Limb (tissue), 2 donors: Measurements from ENCODE around the gene SI.
"Not testable (repeated sequence)": the region's sequence is repeated elsewhere in the genome, so short reads cannot be mapped to it uniquely, and the experiment has no call there.

Source experiments
- DNase-seq, 2 donors: peaks; one replicate each; pipeline ENCODE4 v3.0.0-alpha.2; 2016; ENCODE audit errors: extremely low spot score in 2 of 2

SI gene

DNA sequence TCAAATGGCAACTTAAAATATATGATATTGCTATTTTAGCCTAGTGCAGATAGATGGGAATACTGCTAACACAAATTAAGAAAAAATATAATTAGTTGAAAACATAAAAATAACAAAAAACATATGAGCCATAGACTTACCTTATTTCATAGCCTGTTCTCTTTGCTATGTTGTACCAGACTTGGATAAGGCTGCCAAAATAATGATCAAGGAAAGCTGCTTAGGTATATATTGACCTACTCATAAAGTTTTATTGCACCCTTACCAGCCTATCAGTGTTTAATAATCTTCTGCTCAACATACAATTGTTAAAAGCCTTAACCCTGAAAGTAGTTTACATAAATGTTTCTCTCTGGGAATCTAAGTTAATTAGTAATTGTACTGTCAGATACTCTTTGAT, at the start of gene SI:
Gene SI (minus strand): TSS at position 204 of the 400 bp plus-strand sequence. CDS start 2,484 bp downstream, outside the sequence.
- DNase-seq = no peak

DNA sequence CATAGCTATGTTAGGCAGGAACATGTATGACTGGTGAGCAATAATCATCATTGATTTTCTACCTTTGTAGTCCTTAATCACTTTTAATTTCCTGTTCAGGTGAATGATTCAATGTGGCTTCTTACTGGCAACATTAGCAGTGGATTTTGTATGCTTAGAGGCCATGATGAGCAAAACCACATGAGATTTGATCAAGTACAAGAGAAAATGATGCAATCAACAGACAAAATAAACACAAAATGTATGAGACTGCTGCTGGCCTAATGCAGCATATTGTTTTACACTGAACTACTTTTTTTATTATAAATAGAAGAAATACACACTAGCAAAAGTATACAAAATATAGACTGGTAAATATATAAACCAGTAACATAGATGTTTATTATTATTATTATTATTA, 47.5 kb upstream of the SI start:
- DNase-seq = no peak

DNA sequence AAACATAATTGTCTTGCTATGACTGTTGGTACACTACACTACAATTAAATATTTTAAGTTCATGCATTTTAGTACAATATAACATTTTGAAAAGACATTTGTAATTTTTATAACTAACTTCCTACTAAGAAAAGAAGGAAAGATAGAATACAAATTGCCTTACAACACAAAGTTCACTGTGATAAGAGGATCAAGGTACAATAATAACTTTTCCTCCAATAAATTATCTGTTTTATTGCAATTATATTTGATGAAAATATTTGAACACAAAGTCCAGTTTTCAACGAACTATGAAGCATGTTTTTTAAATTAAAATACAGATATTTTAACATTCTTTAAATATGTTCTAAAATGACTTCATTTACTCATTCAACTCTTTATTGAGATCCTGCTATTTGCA, 33.1 kb upstream of the SI start:
- no peak for DNase-seq

DNA sequence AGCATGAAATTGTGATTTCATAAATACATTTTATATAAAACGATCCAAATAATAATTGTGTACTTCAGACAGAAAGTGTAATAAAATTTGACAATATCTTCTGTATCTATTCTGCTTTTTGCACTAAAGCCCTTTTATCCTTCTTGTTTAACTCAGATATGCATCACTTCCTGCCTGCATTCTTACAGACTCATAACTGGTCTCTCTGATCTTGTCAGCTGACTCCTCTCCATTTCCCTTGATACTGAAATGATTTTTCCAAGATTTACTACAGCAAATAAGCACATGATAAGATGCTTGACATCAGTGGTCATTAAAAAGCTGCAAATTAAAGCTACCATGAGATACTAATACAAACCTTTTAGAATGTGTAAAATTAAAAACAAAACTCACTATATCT, 25.3 kb upstream of the SI start:
- DNase-seq = no peak

DNA sequence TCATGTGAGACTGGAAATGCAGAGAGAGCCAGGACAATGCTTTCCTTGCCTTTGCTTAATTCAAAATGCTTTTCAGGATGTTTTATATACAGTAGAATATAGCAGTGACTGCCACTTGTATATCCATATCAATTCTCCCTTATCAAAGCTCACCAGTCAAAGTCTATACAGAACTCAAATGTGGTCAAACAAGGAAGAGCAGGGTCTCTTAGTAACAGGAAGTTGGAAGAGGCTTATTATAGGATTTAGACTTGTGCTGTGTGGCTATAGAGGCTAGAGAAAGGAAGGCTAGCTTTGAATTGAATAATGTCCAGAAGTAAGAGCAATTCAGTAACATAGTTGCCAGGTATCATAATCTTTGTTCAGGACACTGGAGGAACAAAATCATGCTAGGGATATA, 4.4 kb upstream of the SI start:
- DNase-seq = no peak

DNA sequence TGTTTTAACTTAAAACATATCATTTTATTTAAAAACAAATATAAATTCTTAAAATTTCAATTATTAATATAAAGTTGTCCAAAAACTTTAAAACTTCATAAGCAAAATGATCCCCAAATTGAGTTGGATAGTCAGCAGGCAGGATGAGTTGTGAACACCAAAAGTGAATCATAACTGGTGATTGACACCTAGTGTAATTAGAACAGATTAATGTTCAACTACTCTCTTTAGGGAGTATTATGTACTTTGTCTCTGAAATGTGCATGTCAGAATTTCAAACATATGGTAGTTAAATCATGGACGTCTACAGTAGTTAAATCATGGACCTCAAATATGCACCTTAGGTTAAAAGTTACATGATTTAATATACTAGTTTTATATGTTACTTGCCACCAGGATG, 2.9 kb upstream of the SI start:
- no peak for DNase-seq

DNA sequence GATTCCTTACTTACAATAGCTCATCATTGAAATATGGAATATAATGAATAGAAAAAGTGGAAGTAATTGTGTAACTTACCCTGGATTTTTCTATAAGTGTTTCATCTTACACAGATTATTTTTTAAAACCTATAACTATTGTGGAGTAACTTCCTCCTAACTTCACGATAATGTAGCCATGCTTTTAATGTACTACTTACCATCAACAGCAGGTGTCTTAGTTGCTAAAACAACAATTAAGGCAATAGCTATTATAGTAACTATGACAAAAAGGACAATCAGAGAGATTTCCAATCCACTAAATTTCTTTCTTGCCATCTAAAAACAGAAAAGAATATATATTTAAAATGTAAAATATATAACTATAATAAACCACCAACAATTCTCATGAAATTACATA, 2.6 kb downstream of the SI start:
- DNase-seq = no peak

DNA sequence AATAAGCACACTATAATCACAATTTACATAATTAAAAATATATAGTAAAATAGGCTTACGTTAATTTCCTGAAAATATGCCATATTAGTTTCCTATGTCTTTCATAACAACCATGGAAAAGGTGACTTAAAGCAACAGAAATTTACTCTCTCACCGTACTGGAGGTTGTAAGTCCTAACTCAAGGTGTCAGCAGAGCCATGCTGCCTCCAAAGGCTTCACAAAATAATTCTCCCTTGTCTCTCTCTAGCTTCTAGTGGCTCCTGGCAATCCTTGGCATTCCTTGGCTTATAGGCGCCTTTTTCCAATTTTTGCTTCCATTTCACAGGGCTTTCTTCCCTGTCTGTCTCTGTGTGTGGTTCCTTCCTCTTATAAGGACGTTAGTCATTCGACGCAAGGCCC, 7.6 kb downstream of the SI start:
- DNase-seq = no peak

DNA sequence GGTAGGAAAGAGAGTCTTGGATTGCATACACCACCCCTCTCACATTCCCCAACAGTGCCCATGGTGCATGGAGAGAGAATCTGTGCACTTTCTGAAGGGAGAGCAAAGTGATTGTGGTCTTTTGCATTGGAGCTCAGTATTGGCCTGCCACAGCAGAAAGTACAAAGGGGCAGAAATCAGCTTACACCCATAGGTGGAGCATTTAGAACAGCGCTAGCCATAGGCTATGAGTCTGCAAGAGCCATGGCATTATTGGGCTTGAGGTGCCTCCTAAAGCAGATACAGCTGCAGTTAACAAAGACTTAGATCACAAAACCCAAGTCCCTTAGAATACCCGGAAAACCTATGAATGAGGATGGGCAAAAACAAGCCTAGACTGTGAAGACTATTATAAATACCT, 21.8 kb downstream of the SI start:
- DNase-seq = no peak

DNA sequence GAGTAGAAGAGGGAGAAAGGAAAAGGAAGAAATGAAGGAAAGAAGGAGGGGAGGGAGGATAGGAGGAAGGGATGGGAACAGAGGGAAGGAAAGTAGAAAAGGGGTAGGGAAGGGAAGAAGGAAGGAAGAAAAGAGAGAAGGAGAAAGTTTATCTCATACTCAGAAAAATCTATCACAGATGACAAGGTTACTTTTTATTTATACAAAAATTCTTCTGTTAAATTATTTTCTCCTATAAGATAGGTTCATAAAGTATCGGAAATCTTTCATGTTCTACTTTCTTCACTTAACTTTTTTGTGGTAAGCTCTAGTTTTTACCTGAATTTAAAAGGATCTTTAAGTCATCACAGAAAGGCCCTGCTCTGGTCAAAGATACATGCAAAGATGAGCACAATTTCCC, 38.1 kb downstream of the SI start:
- no peak for DNase-seq

DNA sequence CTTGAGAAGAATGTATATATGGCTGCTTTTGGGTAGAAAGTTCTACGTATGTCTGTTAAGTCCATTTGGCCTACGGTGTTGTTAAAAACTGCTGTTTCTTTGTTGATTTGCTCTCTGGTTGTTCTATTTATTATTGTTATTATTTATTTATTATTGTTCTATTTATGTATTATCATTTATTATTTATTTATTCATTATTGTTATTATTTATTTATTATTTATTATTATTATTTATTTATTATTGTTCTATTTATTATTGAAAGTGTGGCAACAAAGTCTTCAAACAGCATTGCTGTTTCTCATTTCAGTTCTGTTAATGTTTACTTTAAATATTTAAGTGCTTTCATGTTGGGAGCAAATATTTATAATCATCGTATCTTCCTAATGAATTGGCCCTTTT, 66.7 kb downstream of the SI start:
- DNase-seq = no peak

DNA sequence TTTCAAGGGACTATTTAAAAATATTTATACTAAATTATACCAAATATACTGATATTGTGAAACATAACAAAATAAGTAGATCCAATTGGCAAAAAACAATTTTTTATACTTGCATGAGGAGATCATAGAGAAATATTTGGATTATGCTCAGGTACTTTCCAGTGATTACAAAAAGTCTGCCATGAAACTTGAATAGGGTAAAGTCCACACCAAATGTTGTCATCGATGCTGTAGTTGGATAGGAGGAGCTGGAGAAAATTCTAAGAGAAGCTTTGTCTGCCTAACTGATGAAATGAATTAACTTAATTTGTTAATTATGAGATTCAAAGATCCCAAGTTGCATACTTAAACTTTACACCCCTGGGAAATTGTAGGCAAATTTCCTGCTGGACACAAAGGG, 93.3 kb downstream of the SI start:
- DNase-seq = no peak

DNA sequence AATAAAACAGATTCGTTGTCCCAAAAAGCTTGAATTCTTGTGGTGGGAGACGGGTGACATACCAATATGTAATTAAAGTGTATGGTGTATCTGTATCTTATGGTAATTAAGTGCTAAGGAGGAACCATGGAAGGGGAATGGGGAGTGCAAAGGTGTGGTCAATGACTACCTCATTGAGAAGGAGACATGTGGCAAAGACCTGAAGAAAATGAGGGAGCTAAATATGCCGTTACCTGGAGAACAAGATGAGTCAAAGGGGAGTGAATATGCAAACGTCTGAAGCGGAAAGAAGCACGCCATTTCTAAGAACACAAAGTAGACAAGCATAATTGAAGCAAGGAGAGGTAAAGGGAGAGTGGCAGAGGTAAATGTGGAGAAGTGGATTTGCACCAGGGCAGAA, 115.7 kb downstream of the SI start:
- DNase-seq = no peak

DNA sequence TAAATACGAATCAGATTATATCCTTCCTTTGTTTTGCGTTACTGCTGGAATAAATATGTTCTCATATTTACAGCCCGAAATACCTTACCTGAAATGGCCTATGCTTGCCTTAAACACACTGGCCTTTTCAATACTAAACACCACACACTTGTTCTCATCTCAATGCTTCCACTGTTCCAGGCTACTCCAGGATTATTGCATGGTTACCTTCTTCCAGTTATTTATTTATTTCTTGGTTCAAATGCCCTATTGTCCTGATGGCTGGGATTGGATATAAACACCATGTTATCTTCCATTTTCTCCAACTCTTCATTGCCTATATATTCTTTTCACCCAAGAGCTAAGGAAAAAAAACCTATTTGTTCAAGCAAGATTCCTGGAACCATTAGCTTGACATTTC, 125.3 kb downstream of the SI start:
- no peak for DNase-seq

DNA sequence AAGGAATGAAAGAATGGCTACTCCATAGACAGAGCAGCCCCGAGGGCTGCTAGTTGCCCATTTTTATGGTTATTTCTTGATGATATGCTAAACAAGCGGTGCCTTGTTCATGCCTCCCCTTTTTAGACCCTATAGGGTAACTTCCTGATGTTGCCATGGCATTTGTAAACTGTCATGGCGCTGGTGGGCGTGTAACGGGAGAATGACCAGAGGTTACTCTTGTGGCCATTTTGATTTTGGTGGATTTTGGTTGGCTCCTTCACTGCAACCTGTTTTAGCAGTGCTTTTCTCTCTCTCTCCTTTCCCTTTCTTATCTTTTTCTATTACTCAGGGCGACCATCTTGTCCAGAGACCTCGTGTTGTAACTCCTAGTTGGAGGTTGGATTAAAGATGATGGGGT, 126.9 kb downstream of the SI start:
- not testable (repeated sequence) for DNase-seq

DNA sequence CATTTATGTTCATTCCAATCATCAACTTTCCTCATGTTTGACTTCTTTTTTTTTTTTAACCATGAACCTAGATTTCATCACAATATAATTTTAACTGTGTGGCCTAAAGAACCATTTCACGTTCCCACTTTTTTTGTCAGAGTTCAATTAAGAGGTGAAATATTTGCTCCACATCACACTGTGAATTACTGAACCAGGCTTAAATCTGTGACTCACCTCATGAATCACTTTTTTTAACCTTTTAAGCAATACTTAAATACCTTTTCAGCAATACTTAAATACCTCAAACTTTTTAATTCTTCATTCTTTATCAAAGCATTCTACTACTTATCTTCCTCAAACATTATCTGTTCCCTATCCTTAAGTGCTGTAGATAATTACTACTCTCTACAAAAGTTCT, 137.6 kb downstream of the SI start:
- DNase-seq = no peak

DNA sequence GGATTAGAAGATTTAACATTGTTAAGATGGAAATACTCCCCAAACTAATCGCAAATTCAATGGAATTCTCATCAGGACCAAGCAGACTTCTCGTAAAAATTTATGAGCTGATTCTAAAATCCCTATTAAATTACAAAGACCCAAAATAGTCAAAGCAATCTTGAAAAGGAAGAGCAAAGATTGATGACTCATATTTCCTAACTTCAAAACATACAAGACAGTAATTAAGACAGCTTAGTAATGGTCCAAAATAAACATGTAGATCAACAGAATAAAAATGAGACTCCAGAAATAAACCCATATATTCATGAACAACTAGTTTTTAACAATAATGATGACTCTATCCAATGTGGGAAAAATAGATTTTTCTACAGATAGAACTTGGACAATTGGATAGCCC, 148.7 kb downstream of the SI start:
- no peak for DNase-seq
